Neural crest cell (in vitro differentiated cells): ENCODE results near the gene CYP11A1. TPM values are rescaled to one million over a fixed set of nuclear protein-coding genes. Genes with fewer than 3 reads are reported as not detected.

Experiments
- DNase-seq: peaks from one replicate; pipeline ENCODE4 v3.0.0; 2021; ENCODE audit warnings: low read depth, mixed read lengths, low spot score
- H3K27ac Mint-ChIP-seq: one replicate; pipeline ENCODE4 v1.8.0; 2021; ENCODE audit warnings: mild to moderate bottlenecking, mixed read lengths; ENCODE audit not compliant: unreplicated experiment
- H3K27me3 Mint-ChIP-seq: 2 replicates; pipeline ENCODE4 v1.8.0; 2021; ENCODE audit warnings: low read depth, mild to moderate bottlenecking, mixed read lengths
- H3K36me3 Mint-ChIP-seq: 2 replicates; pipeline ENCODE4 v1.8.0; 2021; ENCODE audit warnings: low read depth, mild to moderate bottlenecking, mixed read lengths
- H3K4me1 Mint-ChIP-seq: 2 replicates; pipeline ENCODE4 v1.8.0; 2021; ENCODE audit warnings: mixed read lengths
- H3K4me3 Mint-ChIP-seq: one replicate; pipeline ENCODE4 v1.8.0; 2021; ENCODE audit warnings: mild to moderate bottlenecking, mixed read lengths
- H3K9me3 Mint-ChIP-seq: 2 replicates; pipeline ENCODE4 v1.8.0; 2021; ENCODE audit warnings: mixed read lengths
- CTCF ChIP-seq: fragments of 200-600 bp; sonication (generic); conservative IDR thresholded peaks from 2 replicates; pipeline ENCODE4 v1.5.0; 2021; ENCODE audit warnings: antibody characterized with exemption, mild to moderate bottlenecking
- total RNA-seq: library from RNA; stranded (reverse); gene quantifications from 2 replicates; pipeline ENCODE4 v1.2.1, GENCODE V29; 2021

Gene CYP11A1
- total RNA-seq, 1 donor from 2014 or later = 0.77 TPM

GRCh38 chr15:74413350-74414080 is 46.1 kb upstream of the CYP11A1 start:
- H3K4me1 Mint-ChIP-seq = peaks cover 12% of the 10 kb centered on the region
- no peak for DNase-seq
- no peak overlapping the region for H3K4me3 Mint-ChIP-seq
- no peaks in the 10 kb centered on the region for H3K9me3 Mint-ChIP-seq
- H3K36me3 Mint-ChIP-seq = peaks cover 4% of the 10 kb centered on the region
- no peaks in the 10 kb centered on the region for H3K27me3 Mint-ChIP-seq
- no peak for TF ChIP-seq CTCF
- H3K27ac Mint-ChIP-seq = peak overlapping the region; percentile 86

- no peaks in the 10 kb centered on the region for H3K9me3 Mint-ChIP-seq
- no peak overlapping the region for H3K4me3 Mint-ChIP-seq
- DNase-seq = no peak
- peaks cover 15% of the 10 kb centered on the region for H3K4me1 Mint-ChIP-seq
- H3K27ac Mint-ChIP-seq = no peak overlapping the region
- H3K27me3 Mint-ChIP-seq = no peaks in the 10 kb centered on the region
- no peak for TF ChIP-seq CTCF
- peaks cover 4% of the 10 kb centered on the region for H3K36me3 Mint-ChIP-seq
Measured at GRCh38 chr15:74412159-74412558, 44.7 kb upstream of the CYP11A1 start.

GRCh38 chr15:74411686-74412085 is 44.2 kb upstream of the CYP11A1 start:
- Mint-ChIP-seq H3K9me3 (no peaks in the 10 kb centered on the region), H3K27ac (no peak overlapping the region), H3K4me3 (no peak overlapping the region), H3K27me3 (no peaks in the 10 kb centered on the region), H3K36me3 (peaks cover 4% of the 10 kb centered on the region), H3K4me1 (peaks cover 18% of the 10 kb centered on the region)
- no peak for DNase-seq
- TF ChIP-seq CTCF = no peak

GRCh38 chr15:74410502-74410901 is 43.1 kb upstream of the CYP11A1 start:
- Mint-ChIP-seq H3K4me3 (no peak overlapping the region), H3K36me3 (no peaks in the 10 kb centered on the region), H3K4me1 (peaks cover 23% of the 10 kb centered on the region), H3K27me3 (no peaks in the 10 kb centered on the region), H3K27ac (no peak overlapping the region), H3K9me3 (no peaks in the 10 kb centered on the region)
- no peak for DNase-seq
- no peak for TF ChIP-seq CTCF

- no peak for DNase-seq
- Mint-ChIP-seq H3K36me3 (no peaks in the 10 kb centered on the region), H3K4me1 (peaks cover 25% of the 10 kb centered on the region), H3K9me3 (no peaks in the 10 kb centered on the region), H3K27ac (no peak overlapping the region), H3K27me3 (no peaks in the 10 kb centered on the region), H3K4me3 (no peak overlapping the region)
- no peak for TF ChIP-seq CTCF
Measured at GRCh38 chr15:74409225-74409624, 41.8 kb upstream of the CYP11A1 start.
